SK-N-SH (cell line): ENCODE measurements around the gene RARS2. TPM values are rescaled to one million over a fixed set of nuclear protein-coding genes. Genes with fewer than 3 reads are reported as not detected.

Experiments
- CTCF ChIA-PET: fragments of 300-600, 350-600 bp; formaldehyde crosslinking; extraction: SDS; loops from one replicate; lab custom pipeline; 2021; lab: Yijun Ruan, JAX
- POLR2A ChIA-PET: fragments of 350-600 bp; sonication (Branson Sonifier 250); formaldehyde crosslinking; extraction: SDS; loops from one replicate; lab custom pipeline; 2020; ENCODE audit warnings: antibody characterized with exemption, inconsistent platforms; lab: Yijun Ruan, JAX
- DNase-seq: peaks from one replicate; pipeline ENCODE4 v3.0.0; 2012
- H2AFZ ChIP-seq: fragments of 200-600 bp; sonication (generic); 2 replicates; pipeline ENCODE4 v1.8.1; 2016; ENCODE audit warnings: antibody characterized with exemption, mild to moderate bottlenecking, low read depth
- H3F3A ChIP-seq: fragments of 200-600 bp; sonication (generic); replicated peaks from 2 replicates; pipeline ENCODE3; 2016; ENCODE audit warnings: antibody characterized with exemption, mild to moderate bottlenecking; ENCODE audit not compliant: insufficient read depth
- H3K27ac ChIP-seq, 2 experiments: fragments of 200-500 bp in 1 of 2; fragments of 200-600 bp in 1 of 2; sonication (Bioruptor generic) in 1 of 2; sonication (generic), shearing (Covaris generic) in 1 of 2; 2 replicates each; pipeline versions ENCODE4 v1.5.1 to v1.6.1; 2014 to 2016; ENCODE audit warnings: low read depth in 2 of 2, inconsistent platforms in 1 of 2, low read length in 1 of 2, mild to moderate bottlenecking in 1 of 2, mixed read lengths in 1 of 2
- H3K27me3 ChIP-seq: fragments of 200-600 bp; sonication (generic), shearing (Covaris generic); 2 replicates; pipeline ENCODE4 v1.6.1; 2016; ENCODE audit warnings: mixed run types; ENCODE audit not compliant: insufficient read depth
- H3K36me3 ChIP-seq, 2 experiments: fragments of 200-500 bp in 1 of 2; fragments of 200-600 bp in 1 of 2; sonication (Bioruptor generic) in 1 of 2; sonication (generic) in 1 of 2; replicated peaks in 1 of 2; 2 replicates each; pipeline versions ENCODE3 to v1.5.1; 2014 to 2016; ENCODE audit warnings: low read length in 1 of 2, mild to moderate bottlenecking in 1 of 2; ENCODE audit not compliant: insufficient read depth in 2 of 2, control insufficient read depth in 1 of 2
- H3K4me1 ChIP-seq, 2 experiments: fragments of 200-500 bp in 1 of 2; fragments of 200-600 bp in 1 of 2; sonication (Bioruptor generic) in 1 of 2; sonication (generic), shearing (Covaris generic) in 1 of 2; 2 replicates each; pipeline versions ENCODE4 v1.5.1 to v1.6.1; 2014 to 2016; ENCODE audit warnings: low read depth in 1 of 2, low read length in 1 of 2, mixed run types in 1 of 2; ENCODE audit not compliant: insufficient read depth in 2 of 2, control insufficient read depth in 1 of 2
- H3K4me2 ChIP-seq: fragments of 200-600 bp; sonication (generic), shearing (Covaris generic); 2 replicates; pipeline ENCODE4 v1.6.1; 2017; ENCODE audit warnings: mixed run types
- H3K4me3 ChIP-seq, 2 experiments: fragments of 200-500 bp in 1 of 2; fragments of 200-600 bp in 1 of 2; sonication (Bioruptor generic) in 1 of 2; sonication (generic), shearing (Covaris generic) in 1 of 2; 2 replicates each; pipeline versions ENCODE4 v1.5.1 to v1.8.1; 2014 to 2016; ENCODE audit warnings: low read depth in 2 of 2, inconsistent platforms in 1 of 2, low read length in 1 of 2, mild to moderate bottlenecking in 1 of 2, mixed read lengths in 1 of 2, moderate library complexity in 1 of 2
- H3K79me2 ChIP-seq: fragments of 200-600 bp; sonication (generic); 2 replicates; pipeline ENCODE4 v1.8.1; 2017; ENCODE audit warnings: mild to moderate bottlenecking; ENCODE audit not compliant: insufficient read depth
- H3K9ac ChIP-seq: fragments of 200-600 bp; sonication (generic); 2 replicates; pipeline ENCODE4 v1.6.1; 2017; ENCODE audit warnings: mixed run types
- H3K9me2 ChIP-seq: fragments of 200-600 bp; sonication (generic); 2 replicates; pipeline ENCODE4 v1.6.1; 2017; ENCODE audit warnings: mixed run types
- H3K9me3 ChIP-seq: fragments of 200-600 bp; sonication (generic); 2 replicates; pipeline ENCODE4 v1.6.1; 2017; ENCODE audit warnings: mixed run types, mild to moderate bottlenecking, moderate library complexity
- H4K20me1 ChIP-seq: fragments of 200-600 bp; sonication (generic); 2 replicates; pipeline ENCODE4 v1.6.1; 2017; ENCODE audit warnings: mild to moderate bottlenecking, mixed run types; ENCODE audit not compliant: insufficient read depth
- EZH2phosphoT487 ChIP-seq: fragments of 200-600 bp; sonication (generic); IDR thresholded peaks from 2 replicates; pipeline ENCODE4 v1.6.1; 2017; ENCODE audit warnings: low read depth, mixed run types, mild to moderate bottlenecking, antibody characterized with exemption, moderate library complexity, borderline replicate concordance
- FOSL2 ChIP-seq: IDR thresholded peaks from 2 replicates; pipeline ENCODE4 v1.4.0; 2012; ENCODE audit warnings: low read depth, mild to moderate bottlenecking, moderate library complexity, borderline replicate concordance
- GABPA ChIP-seq: IDR thresholded peaks from 2 replicates; pipeline ENCODE4 v1.4.0; 2012; ENCODE audit warnings: low read depth, mild to moderate bottlenecking
- MEF2A ChIP-seq: IDR thresholded peaks from 2 replicates; pipeline ENCODE4 v1.4.0; 2012; ENCODE audit warnings: low read depth, borderline replicate concordance
- MXI1 ChIP-seq: IDR thresholded peaks from 2 replicates; pipeline ENCODE4 v1.6.1; 2012; ENCODE audit warnings: mild to moderate bottlenecking, low read depth, low read length, improper control_type of control experiment
- NFIC ChIP-seq: IDR thresholded peaks from 2 replicates; pipeline ENCODE4 v1.4.0; 2012; ENCODE audit warnings: borderline replicate concordance
- POLR2AphosphoS5 ChIP-seq: IDR thresholded peaks from 2 replicates; pipeline ENCODE4 v1.6.1; 2012; ENCODE audit warnings: low read depth, low read length
- REST ChIP-seq: IDR thresholded peaks from 2 replicates; pipeline ENCODE4 v1.6.1; 2012; ENCODE audit warnings: mild to moderate bottlenecking, low read depth, low read length, moderate library complexity
- TCF12 ChIP-seq: IDR thresholded peaks from 2 replicates; pipeline ENCODE4 v1.4.0; 2012
- TEAD4 ChIP-seq: IDR thresholded peaks from 2 replicates; pipeline ENCODE4 v1.4.0; 2012; ENCODE audit warnings: mild to moderate bottlenecking, borderline replicate concordance; ENCODE audit not compliant: insufficient read depth
- USF1 ChIP-seq: IDR thresholded peaks from 2 replicates; pipeline ENCODE4 v1.4.0; 2012; ENCODE audit warnings: low read depth, borderline replicate concordance
- USF2 ChIP-seq: fragments of 150-350 bp; IDR thresholded peaks from 2 replicates; pipeline ENCODE4 v1.6.1; 2017; ENCODE audit warnings: antibody characterized with exemption, low read length, low read depth, borderline replicate concordance
- YY1 ChIP-seq: IDR thresholded peaks from 2 replicates; pipeline ENCODE4 v1.4.0; 2012; ENCODE audit warnings: low read depth, mild to moderate bottlenecking
- ZBTB33 ChIP-seq: IDR thresholded peaks from 2 replicates; pipeline ENCODE4 v1.4.0; 2012; ENCODE audit warnings: low read depth, borderline replicate concordance
- WGBS: methylation state at CpG from one replicate; pipeline ENCODE4 v1.1.6; 2017; ENCODE audit warnings: low lambda C conversion rate; 5-methylcytosine and 5-hydroxymethylcytosine counted together
- polyA plus RNA-seq, 3 experiments: library from polyadenylated mRNA; depleted of rRNA; stranded (reverse); fragments of >200 nt; gene quantifications; 2 replicates each; pipeline ENCODE4 v1.2.3, GENCODE V29; 2012
- TF ChIP-seq, protein P1 (sequence below): IDR thresholded peaks from 2 replicates; pipeline ENCODE4; 2012
- TF ChIP-seq, protein P2 (sequence below): fragments of 150-350 bp; IDR thresholded peaks from 2 replicates; pipeline ENCODE4 v1.6.1; 2016; ENCODE audit warnings: mild to moderate bottlenecking, low read depth, low read length

Gene RARS2
- polyA plus RNA-seq, 1 of the 3 experiments (the other 2 are of a cell fraction) = 7.9 TPM

GRCh38 chr6:87588756-87589407, 905 bp downstream of the RARS2 start:
- Histone ChIP-seq H3K4me2 (peak overlapping the region; percentile 89), H2AFZ (peak overlapping the region; percentile 80), H3K4me1 (peaks cover 4 to 9% of the 10 kb centered on the region in 2 experiments; a peak in 3 of 4 replicates), H3K4me3 (peak overlapping the region; percentile 60 to 90), H3F3A (no peaks in the 10 kb centered on the region), H3K79me2 (peaks cover 99% of the 10 kb centered on the region), H3K9me3 (no peaks in the 10 kb centered on the region), H3K36me3 (peaks cover 8 to 13% of the 10 kb centered on the region in 2 experiments), H3K9me2 (no peaks in the 10 kb centered on the region), H3K9ac (peak overlapping the region; percentile 88), H4K20me1 (peaks cover 29% of the 10 kb centered on the region), H3K27ac (peak overlapping the region; percentile 7 to 67; a peak in 2 of 4 replicates), H3K27me3 (no peaks in the 10 kb centered on the region)
- DNase-seq = no peak
- TF ChIP-seq MEF2A (no peak), MXI1 (no peak), YY1 (no peak), FOSL2 (no peak), NFIC (no peak), GABPA (no peak), ZBTB33 (no peak), TEAD4 (no peak), REST (no peak), USF1 (no peak), USF2 (no peak), EZH2phosphoT487 (no peak), TCF12 (no peak), POLR2AphosphoS5 (no peak)
- TF ChIP-seq, protein P1, sequence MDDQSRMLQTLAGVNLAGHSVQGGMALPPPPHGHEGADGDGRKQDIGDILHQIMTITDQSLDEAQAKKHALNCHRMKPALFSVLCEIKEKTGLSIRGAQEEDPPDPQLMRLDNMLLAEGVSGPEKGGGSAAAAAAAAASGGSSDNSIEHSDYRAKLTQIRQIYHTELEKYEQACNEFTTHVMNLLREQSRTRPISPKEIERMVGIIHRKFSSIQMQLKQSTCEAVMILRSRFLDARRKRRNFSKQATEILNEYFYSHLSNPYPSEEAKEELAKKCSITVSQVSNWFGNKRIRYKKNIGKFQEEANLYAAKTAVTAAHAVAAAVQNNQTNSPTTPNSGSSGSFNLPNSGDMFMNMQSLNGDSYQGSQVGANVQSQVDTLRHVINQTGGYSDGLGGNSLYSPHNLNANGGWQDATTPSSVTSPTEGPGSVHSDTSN = no peak
- TF ChIP-seq, protein P2, sequence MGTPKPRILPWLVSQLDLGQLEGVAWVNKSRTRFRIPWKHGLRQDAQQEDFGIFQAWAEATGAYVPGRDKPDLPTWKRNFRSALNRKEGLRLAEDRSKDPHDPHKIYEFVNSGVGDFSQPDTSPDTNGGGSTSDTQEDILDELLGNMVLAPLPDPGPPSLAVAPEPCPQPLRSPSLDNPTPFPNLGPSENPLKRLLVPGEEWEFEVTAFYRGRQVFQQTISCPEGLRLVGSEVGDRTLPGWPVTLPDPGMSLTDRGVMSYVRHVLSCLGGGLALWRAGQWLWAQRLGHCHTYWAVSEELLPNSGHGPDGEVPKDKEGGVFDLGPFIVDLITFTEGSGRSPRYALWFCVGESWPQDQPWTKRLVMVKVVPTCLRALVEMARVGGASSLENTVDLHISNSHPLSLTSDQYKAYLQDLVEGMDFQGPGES = no peak
- ChIA-PET CTCF (no interaction called here), POLR2A (interaction anchor here (1.1 kb wide), 1 partner anchor 82 kb away, joined by 3 read pairs; no protein-coding TSS in a partner anchor)
- WGBS = 25% methylated on average over 10 of the region's 10 CpGs
